Kasumi-1 (cell line): ENCODE results near the gene CACNA2D1.
"Not testable (repeated sequence)": the region's sequence is repeated elsewhere in the genome, so short reads cannot be mapped to it uniquely, and the experiment has no call there.

ENCODE experiments used
- DNase-seq, 2 experiments: peaks; one replicate each; lab custom pipeline; 2025; lab: John Stamatoyannopoulos, UW

Gene CACNA2D1

GRCh38 chr7:82036146-82036886 lies 407.3 kb downstream of the CACNA2D1 start:
- no peak for DNase-seq

GRCh38 chr7:82035456-82035855 lies 408.1 kb downstream of the CACNA2D1 start:
- DNase-seq: no peak

- no peak for DNase-seq
These were observed 410.7 kb downstream of the CACNA2D1 start for GRCh38 chr7:82032901-82033300.

- no peak for DNase-seq
These were observed 414.2 kb downstream of the CACNA2D1 start for GRCh38 chr7:82029236-82029913.

GRCh38 chr7:82028097-82028496 lies 415.5 kb downstream of the CACNA2D1 start:
- DNase-seq: no peak

GRCh38 chr7:82021713-82022112 lies 421.9 kb downstream of the CACNA2D1 start:
- no peak for DNase-seq

GRCh38 chr7:82021036-82021435 lies 422.5 kb downstream of the CACNA2D1 start:
- no peak for DNase-seq

GRCh38 chr7:82019551-82020475 lies 423.8 kb downstream of the CACNA2D1 start:
- DNase-seq: no peak

- DNase-seq: no peak
These were observed 425.4 kb downstream of the CACNA2D1 start for GRCh38 chr7:82018226-82018625.

- DNase-seq: peak; percentile 16 to 38
These were observed 426.1 kb downstream of the CACNA2D1 start for GRCh38 chr7:82017334-82017943.

GRCh38 chr7:82015751-82016150 lies 427.8 kb downstream of the CACNA2D1 start:
- DNase-seq: no peak

GRCh38 chr7:82014574-82014973 lies 429.0 kb downstream of the CACNA2D1 start:
- not testable (repeated sequence) for DNase-seq

- no peak for DNase-seq
These were observed 431.1 kb downstream of the CACNA2D1 start for GRCh38 chr7:82012453-82012852.

- DNase-seq: no peak
These were observed 433.2 kb downstream of the CACNA2D1 start for GRCh38 chr7:82010416-82010815.

GRCh38 chr7:82007315-82007714 lies 436.3 kb downstream of the CACNA2D1 start:
- DNase-seq: no peak

GRCh38 chr7:82005056-82005455 lies 438.5 kb downstream of the CACNA2D1 start:
- DNase-seq: no peak

- DNase-seq: no peak
These were observed 450.4 kb downstream of the CACNA2D1 start for GRCh38 chr7:81993186-81993585.

- DNase-seq: peak; percentile 17 to 29
These were observed 453.2 kb downstream of the CACNA2D1 start for GRCh38 chr7:81990395-81990794.

- DNase-seq: no peak
These were observed 456.7 kb downstream of the CACNA2D1 start for GRCh38 chr7:81986723-81987470.

- DNase-seq: no peak
These were observed 460.2 kb downstream of the CACNA2D1 start for GRCh38 chr7:81983406-81983805.

GRCh38 chr7:81973117-81973516 lies 470.5 kb downstream of the CACNA2D1 start:
- DNase-seq: no peak
